SU-DHL-6 (cell line): ENCODE data around the gene SEMA5A.
"Not testable (repeated sequence)": the region's sequence is repeated elsewhere in the genome, so short reads cannot be mapped to it uniquely, and the experiment has no call there.

Experiments
- H2AFZ ChIP-seq: fragments of 200-600 bp; sonication (generic); 2 replicates; pipeline ENCODE4 v1.6.1; 2014; ENCODE audit warnings: low read depth, mild to moderate bottlenecking, moderate library complexity, mixed read lengths, antibody characterized with exemption, low read length; ENCODE audit not compliant: severe bottlenecking
- H3F3A ChIP-seq: fragments of 200-600 bp; shearing (Covaris generic); 2 replicates; pipeline ENCODE4 v1.6.0; 2016; ENCODE audit warnings: antibody characterized with exemption, mild to moderate bottlenecking; ENCODE audit not compliant: insufficient read depth
- H3K27ac ChIP-seq: fragments of 200-600 bp; sonication (generic); 2 replicates; pipeline ENCODE4 v1.5.1; 2016; ENCODE audit warnings: low read depth, mild to moderate bottlenecking, low read length, moderate library complexity, mixed read lengths
- H3K27me3 ChIP-seq: fragments of 200-600 bp; sonication (generic), shearing (Covaris generic); 2 replicates; pipeline ENCODE4 v1.6.0; 2014; ENCODE audit warnings: mild to moderate bottlenecking, low read length
- H3K36me3 ChIP-seq: fragments of 200-600 bp; sonication (generic); 2 replicates; pipeline ENCODE4 v1.6.1; 2014; ENCODE audit warnings: mild to moderate bottlenecking, low read length, mixed read lengths
- H3K4me2 ChIP-seq: fragments of 300-600, 200-600 bp; shearing (Covaris generic), sonication (generic); 2 replicates; pipeline ENCODE4 v1.6.0; 2014; ENCODE audit warnings: low read length, low read depth, mild to moderate bottlenecking; ENCODE audit not compliant: poor library complexity, severe bottlenecking
- H3K4me3 ChIP-seq: fragments of 200-600 bp; sonication (generic); 2 replicates; pipeline ENCODE4 v1.5.1; 2014; ENCODE audit warnings: antibody characterized with exemption, low read length, mild to moderate bottlenecking, mixed read lengths; ENCODE audit not compliant: insufficient read depth, poor library complexity, severe bottlenecking
- H3K79me2 ChIP-seq: fragments of 200-600 bp; sonication (generic); 2 replicates; pipeline ENCODE4 v1.6.1; 2014; ENCODE audit warnings: mild to moderate bottlenecking, low read length, moderate library complexity; ENCODE audit not compliant: insufficient read depth
- H3K9ac ChIP-seq: fragments of 200-600 bp; sonication (generic); 2 replicates; pipeline ENCODE4 v1.7.0; 2014; ENCODE audit warnings: mild to moderate bottlenecking, low read length
- H3K9me2 ChIP-seq: fragments of 200-600 bp; sonication (generic); replicated peaks from 2 replicates; pipeline ENCODE4 v1.6.1; 2014; ENCODE audit warnings: low read length; ENCODE audit not compliant: insufficient read depth
- H3K9me3 ChIP-seq: fragments of 200-600 bp; sonication (generic); 2 replicates; pipeline ENCODE4 v1.6.1; 2014; ENCODE audit warnings: low read length, mixed read lengths; ENCODE audit not compliant: insufficient read depth
- H4K20me1 ChIP-seq: fragments of 200-600 bp; sonication (generic); 2 replicates; pipeline ENCODE4 v1.6.1; 2014; ENCODE audit warnings: low read depth, mild to moderate bottlenecking, antibody characterized with exemption, low read length, moderate library complexity, mixed read lengths
- CTCF ChIP-seq: fragments of 200-600 bp; sonication (generic); IDR thresholded peaks from one replicate; pipeline ENCODE4 v1.5.1; 2017; ENCODE audit warnings: antibody characterized with exemption, mild to moderate bottlenecking, low read length, moderate library complexity; ENCODE audit not compliant: insufficient read depth, poor library complexity, severe bottlenecking
- EZH2phosphoT487 ChIP-seq: fragments of 200-600 bp; sonication (generic), shearing (Covaris generic); conservative IDR thresholded peaks from 2 replicates; pipeline ENCODE4 v1.6.1; 2018; ENCODE audit warnings: mild to moderate bottlenecking, antibody characterized with exemption, low read length, moderate library complexity, mixed read lengths

The SEMA5A gene

GRCh38 chr5:9358961-9359685, 186.8 kb downstream of the SEMA5A start:
- Histone ChIP-seq H2AFZ (no peak overlapping the region), H3K27ac (no peak overlapping the region), H3K27me3 (no peaks in the 10 kb centered on the region), H3K79me2 (no peaks in the 10 kb centered on the region), H3K4me3 (no peak overlapping the region), H3K9me3 (no peaks in the 10 kb centered on the region), H4K20me1 (no peaks in the 10 kb centered on the region), H3K36me3 (no peaks in the 10 kb centered on the region), H3K9ac (no peak overlapping the region), H3K9me2 (no peaks in the 10 kb centered on the region), H3K4me2 (no peak overlapping the region), H3F3A (no peaks in the 10 kb centered on the region)
- TF ChIP-seq EZH2phosphoT487 (no peak), CTCF (no peak)

- Histone ChIP-seq H3K4me2 (no peak overlapping the region), H3F3A (no peaks in the 10 kb centered on the region), H2AFZ (no peak overlapping the region), H3K9me3 (no peaks in the 10 kb centered on the region), H3K79me2 (no peaks in the 10 kb centered on the region), H3K9ac (no peak overlapping the region), H3K27me3 (no peaks in the 10 kb centered on the region), H4K20me1 (no peaks in the 10 kb centered on the region), H3K4me3 (no peak overlapping the region), H3K27ac (no peak overlapping the region), H3K9me2 (no peaks in the 10 kb centered on the region), H3K36me3 (no peaks in the 10 kb centered on the region)
- no peak for TF ChIP-seq CTCF
- TF ChIP-seq EZH2phosphoT487 = no peak
These were observed 189.5 kb downstream of the SEMA5A start for GRCh38 chr5:9356351-9356825.

GRCh38 chr5:9354336-9355081, 191.4 kb downstream of the SEMA5A start:
- Histone ChIP-seq H3F3A (no peaks in the 10 kb centered on the region), H3K9ac (no peak overlapping the region), H3K4me3 (no peak overlapping the region), H3K79me2 (no peaks in the 10 kb centered on the region), H3K9me2 (no peaks in the 10 kb centered on the region), H3K36me3 (no peaks in the 10 kb centered on the region), H3K9me3 (no peaks in the 10 kb centered on the region), H3K4me2 (no peak overlapping the region), H4K20me1 (no peaks in the 10 kb centered on the region), H3K27ac (no peak overlapping the region), H2AFZ (no peak overlapping the region), H3K27me3 (no peaks in the 10 kb centered on the region)
- no peak for TF ChIP-seq EZH2phosphoT487
- TF ChIP-seq CTCF = no peak

GRCh38 chr5:9353048-9353447, 192.8 kb downstream of the SEMA5A start:
- not testable (repeated sequence) for H3K27ac ChIP-seq, H3K4me3 ChIP-seq, H3K9me2 ChIP-seq, H3K36me3 ChIP-seq, H3F3A ChIP-seq, H3K9me3 ChIP-seq, H4K20me1 ChIP-seq, H3K27me3 ChIP-seq, H3K4me2 ChIP-seq, H3K9ac ChIP-seq, H3K79me2 ChIP-seq, H2AFZ ChIP-seq
